ENCODE data around the gene SRBD1. TPM values are rescaled to one million over a fixed set of nuclear protein-coding genes. Genes with fewer than 3 reads are reported as not detected.

SRBD1 gene
- total and polyA plus RNA-seq, 2 of the 8 experiments (the other 6 are each of a cell fraction or from before 2014, with no cell fraction given) = 4.6 to 20.0 TPM

- TF ChIP-seq CTBP2 (IDR thresholded peaks at IDR 0.05; ENCODE audit: borderline replicate concordance, insufficient read depth, insufficient read length, low read length) (no peak), CHD1 (IDR thresholded peaks at IDR 0.05; ENCODE audit: low read depth, low read length) (no peak), BCL11A (IDR thresholded peaks at IDR 0.05; ENCODE audit: low read depth in 2 of 2, low read length in 2 of 2) (no peak), CHD7 (IDR thresholded peaks at IDR 0.05; ENCODE audit: insufficient replicate concordance, low read length) (no peak), CREB1 (IDR thresholded peaks at IDR 0.05) (no peak), SP2 (IDR thresholded peaks at IDR 0.05; ENCODE audit: low read length) (no peak), ASH2L (IDR thresholded peaks at IDR 0.05; ENCODE audit: low read length) (no peak), GTF2F1 (IDR thresholded peaks at IDR 0.05; ENCODE audit: borderline replicate concordance, low read depth, low read length) (no peak), CBX5 (IDR thresholded peaks at IDR 0.05; ENCODE audit: low read depth, low read length) (no peak)
These were observed 142.8 kb downstream of the SRBD1 start (continued) for GRCh38 chr2:45468279-45468678.

Measured in H1 (cell line).